Measurements from ENCODE around the gene GNRH2.
"Not testable (repeated sequence)": the region's sequence is repeated elsewhere in the genome, so short reads cannot be mapped to it uniquely, and the experiment has no call there.

The GNRH2 gene

DNA sequence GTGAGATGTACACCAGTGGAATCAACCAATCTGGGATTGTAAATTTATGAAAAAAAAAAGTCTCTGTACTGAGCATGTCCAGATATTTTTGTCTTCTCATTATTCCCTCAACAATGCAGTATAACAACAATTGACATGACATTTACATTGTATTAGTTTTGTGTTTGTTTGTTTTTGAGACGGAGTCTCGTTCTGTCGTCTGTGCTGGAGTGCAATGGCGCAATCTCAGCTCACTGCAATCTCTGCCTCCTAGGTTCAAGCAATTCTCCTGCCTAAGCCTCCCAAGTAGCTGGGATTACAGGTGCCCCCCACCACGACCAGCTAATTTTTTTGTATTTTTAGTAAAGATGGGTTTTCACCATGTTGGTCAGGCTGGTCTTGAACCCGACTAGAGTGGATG is 31.9 kb downstream of the GNRH2 start:
- not testable (repeated sequence) for DNase-seq

GRCh38 chr20:3077618-3078134 is 34.3 kb downstream of the GNRH2 start:
- no peak for DNase-seq

DNA sequence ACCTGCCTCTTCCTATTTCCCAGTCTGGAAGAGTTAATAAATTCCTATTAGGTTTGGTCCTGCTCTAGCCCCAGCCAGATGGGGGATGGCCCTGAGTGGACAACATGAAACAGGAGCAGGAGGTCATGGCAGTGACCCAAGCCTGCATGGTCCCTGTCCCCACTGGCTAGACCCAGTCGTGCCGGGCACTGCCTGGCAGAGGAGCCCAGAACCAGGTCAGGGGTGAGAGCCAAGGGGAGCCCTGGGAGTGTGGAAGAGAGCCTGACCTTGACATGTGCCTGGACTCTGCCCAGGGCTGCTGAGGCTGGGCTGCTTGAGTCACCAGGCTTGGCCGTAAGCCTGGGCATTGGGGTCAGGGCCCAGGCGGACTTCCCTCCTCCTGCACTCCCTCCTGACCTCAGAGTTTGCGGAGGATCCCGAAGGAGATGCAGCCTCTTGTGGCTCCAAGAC is 37.5 kb downstream of the GNRH2 start:
- no peak for DNase-seq

- DNase-seq: no peak
These were observed 38.2 kb downstream of the GNRH2 start for GRCh38 chr20:3081641-3082040.

GRCh38 chr20:3082306-3082951 is 39.0 kb downstream of the GNRH2 start:
- DNase-seq: no peak

DNA sequence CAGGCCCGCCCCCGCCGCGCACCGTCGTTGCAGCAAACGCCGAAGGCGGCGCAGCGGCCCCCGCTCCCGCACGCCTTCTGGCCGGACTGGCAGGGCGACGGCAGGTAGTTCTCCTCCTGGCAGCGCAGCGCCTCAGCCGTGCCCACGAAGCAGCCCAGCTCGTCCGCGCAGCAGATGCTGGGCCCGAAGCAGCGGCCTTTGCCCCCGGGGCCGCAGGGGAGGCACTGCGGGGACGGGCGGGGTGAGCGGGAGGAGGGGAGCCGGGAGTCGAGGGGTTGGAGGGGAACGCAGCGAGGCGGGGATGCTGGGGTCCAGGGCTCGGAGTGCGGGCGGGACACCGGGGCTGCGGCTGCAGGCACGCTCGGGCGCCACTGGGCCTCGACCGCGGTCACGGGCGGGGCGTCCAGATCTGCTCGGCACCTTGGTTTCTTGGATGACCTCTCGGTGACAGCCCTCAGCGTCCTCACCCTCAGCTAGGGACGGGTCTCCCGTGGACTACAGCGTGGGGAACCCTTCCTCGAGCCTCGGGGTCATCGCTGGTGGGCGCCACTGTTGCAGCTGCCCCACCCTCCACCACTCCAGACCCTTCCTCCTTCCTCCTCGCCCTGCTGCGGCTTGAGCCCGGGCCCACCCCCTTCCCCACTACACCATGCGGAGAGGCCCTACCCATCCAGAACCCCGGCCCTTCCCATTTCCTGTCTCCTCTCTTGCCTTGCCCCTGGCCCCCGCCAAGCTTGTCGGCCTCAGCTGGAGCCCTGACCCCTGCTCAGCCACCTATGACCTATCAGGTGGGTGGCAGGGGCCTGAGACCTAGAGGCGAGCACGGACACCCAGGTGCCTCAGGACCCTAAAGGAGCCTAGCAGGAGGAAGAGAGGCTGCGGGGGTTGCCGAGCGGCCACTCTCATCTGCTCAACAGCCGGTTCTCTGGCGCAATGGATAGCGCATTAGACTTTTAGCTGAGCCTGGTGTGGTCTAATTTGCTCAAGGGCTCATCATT is 39.8 kb downstream of the GNRH2 start:
- no peak for DNase-seq

GRCh38 chr20:3084283-3084985 is 41.0 kb downstream of the GNRH2 start, which contains the start of gene AVP:
AVP (minus strand) TSS chr20:3084724; CDS start chr20:3084674, 50 bp downstream.
- DNase-seq: no peak

GRCh38 chr20:3084986-3085360 is 41.6 kb downstream of the GNRH2 start:
- no peak for DNase-seq

DNA sequence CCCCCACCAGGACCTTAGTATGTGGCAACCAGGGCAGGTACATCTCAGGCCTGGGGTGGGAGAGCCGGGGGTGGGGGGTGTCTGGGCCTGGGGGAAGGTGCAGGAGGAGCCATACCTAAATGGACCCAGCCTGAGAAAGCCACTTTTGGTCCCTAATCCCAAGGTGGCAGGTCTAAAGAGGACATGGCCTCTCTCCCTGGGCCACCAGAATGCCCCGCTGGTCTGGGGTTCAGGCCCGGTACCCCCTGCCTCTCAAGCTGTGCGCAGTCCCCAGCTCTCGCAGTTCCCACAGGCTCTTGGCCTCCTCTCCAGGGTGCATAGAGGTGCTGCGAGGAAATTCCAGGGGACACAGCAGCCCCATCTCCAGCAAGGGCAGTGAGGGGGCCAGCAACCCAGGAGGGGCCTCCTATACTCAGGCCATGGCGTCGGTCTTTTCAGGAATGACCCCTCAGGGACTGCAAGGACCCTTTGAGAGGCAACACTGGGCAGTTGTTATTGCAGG is 42.2 kb downstream of the GNRH2 start:
- no peak for DNase-seq

GRCh38 chr20:3088031-3088430 is 44.6 kb downstream of the GNRH2 start:
- no peak for DNase-seq

- no peak for DNase-seq
These were observed 47.1 kb downstream of the GNRH2 start for GRCh38 chr20:3090565-3090964.

DNA sequence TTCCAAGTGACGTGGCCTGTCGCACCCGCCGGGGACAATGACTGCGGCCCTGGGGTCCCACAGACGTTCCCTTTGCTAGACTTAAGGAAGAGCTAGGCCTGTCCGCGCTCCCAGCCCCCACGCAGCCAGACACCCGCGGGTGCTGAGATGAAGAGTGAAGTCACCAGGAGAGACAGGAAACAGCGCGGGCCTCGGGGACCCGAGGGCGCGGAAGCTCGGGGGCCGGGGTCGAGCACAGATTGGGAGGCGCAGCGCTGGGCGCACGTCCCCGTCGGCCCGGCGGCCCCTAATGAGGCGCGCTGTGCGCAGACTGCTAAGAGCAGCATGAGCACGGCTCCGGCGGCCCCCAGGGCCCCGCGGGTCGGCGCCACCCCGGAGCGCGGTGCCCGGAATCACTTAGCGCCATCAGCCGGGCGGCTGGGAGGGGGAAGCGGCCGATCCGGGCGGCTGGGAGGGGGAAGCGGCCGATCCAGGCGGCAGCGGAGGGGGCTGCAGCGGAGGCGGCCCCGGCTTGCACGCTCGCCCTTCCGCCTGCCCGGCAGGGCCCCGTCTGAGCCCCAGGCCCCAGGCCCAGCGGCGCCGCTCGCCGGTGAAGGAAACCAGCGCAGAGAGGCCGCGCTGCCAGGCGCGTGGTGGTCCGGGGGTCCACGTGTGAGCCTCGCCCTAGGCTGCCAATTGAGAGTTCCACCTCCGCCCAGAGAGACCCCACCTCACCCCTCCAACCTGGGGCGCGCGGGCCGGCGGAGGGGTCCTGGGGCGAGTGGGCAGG is 49.4 kb downstream of the GNRH2 start:
- peak; percentile 22 for DNase-seq

GRCh38 chr20:3093861-3094361 is 50.5 kb downstream of the GNRH2 start:
- no peak for DNase-seq

- no peak for DNase-seq
These were observed 51.6 kb downstream of the GNRH2 start for GRCh38 chr20:3094848-3095629.
